GM23338 (cell line): ENCODE results near the gene NRIP1. TPM values are rescaled to one million over a fixed set of nuclear protein-coding genes. Genes with fewer than 3 reads are reported as not detected.

Experiments
- ATAC-seq: fragments of 200-7000 bp; cut with Tn5 transposase; 3 replicates; pipeline ENCODE4 v1.9.1; 2020
- DNase-seq: peaks from one replicate; pipeline ENCODE4 v3.0.0-alpha.2; 2015; ENCODE audit warnings: low spot score
- H2AFZ ChIP-seq: fragments of 200-600 bp; sonication (generic); 2 replicates; pipeline ENCODE4 v1.8.0; 2016; ENCODE audit warnings: antibody characterized with exemption, mild to moderate bottlenecking, moderate library complexity
- H3F3A ChIP-seq: fragments of 200-600 bp; sonication (generic); replicated peaks from 2 replicates; pipeline ENCODE4 v1.8.0; 2017; ENCODE audit warnings: antibody characterized with exemption, mixed run types, low read depth
- H3K27ac ChIP-seq: fragments of 200-600 bp; sonication (generic); 2 replicates; pipeline ENCODE4 v1.6.1; 2016; ENCODE audit warnings: low read depth
- H3K27me3 ChIP-seq: fragments of 200-600 bp; sonication (generic); 2 replicates; pipeline ENCODE4 v1.8.0; 2016; ENCODE audit warnings: mild to moderate bottlenecking, mixed run types, moderate library complexity; ENCODE audit not compliant: insufficient read depth
- H3K36me3 ChIP-seq: fragments of 200-600 bp; sonication (generic); 2 replicates; pipeline ENCODE4 v1.8.0; 2016; ENCODE audit warnings: mild to moderate bottlenecking; ENCODE audit not compliant: insufficient read depth
- H3K4me1 ChIP-seq: fragments of 200-600 bp; sonication (generic); 2 replicates; pipeline ENCODE4 v1.8.0; 2016; ENCODE audit warnings: mild to moderate bottlenecking, moderate library complexity; ENCODE audit not compliant: insufficient read depth
- H3K4me2 ChIP-seq: fragments of 200-600 bp; sonication (generic); 2 replicates; pipeline ENCODE4 v1.7.1; 2017; ENCODE audit warnings: mixed run types
- H3K4me3 ChIP-seq: fragments of 200-600 bp; sonication (generic); 2 replicates; pipeline ENCODE4 v1.6.1; 2016; ENCODE audit warnings: mixed run types
- H3K79me2 ChIP-seq: fragments of 200-600 bp; sonication (generic); replicated peaks from 2 replicates; pipeline ENCODE4 v1.8.0; 2017; ENCODE audit warnings: mild to moderate bottlenecking; ENCODE audit not compliant: insufficient read depth
- H3K9me2 ChIP-seq: fragments of 200-600 bp; sonication (generic); 2 replicates; pipeline ENCODE4 v1.8.0; 2017; ENCODE audit not compliant: insufficient read depth
- H4K20me1 ChIP-seq: fragments of 200-600 bp; sonication (generic); replicated peaks from 2 replicates; pipeline ENCODE4 v1.8.0; 2017; ENCODE audit warnings: mild to moderate bottlenecking; ENCODE audit not compliant: insufficient read depth
- H3K27ac Mint-ChIP-seq: 2 replicates; pipeline ENCODE4 v1.8.0; 2020; ENCODE audit warnings: inconsistent platforms, mild to moderate bottlenecking, moderate library complexity, mixed read lengths
- H3K27me3 Mint-ChIP-seq: 3 replicates; pipeline ENCODE4 v1.8.0; 2022; ENCODE audit warnings: low read depth, mild to moderate bottlenecking, moderate library complexity, mixed read lengths, inconsistent platforms; ENCODE audit not compliant: insufficient read depth, poor library complexity
- H3K36me3 Mint-ChIP-seq: 3 replicates; pipeline ENCODE4 v1.8.0; 2021; ENCODE audit warnings: low read depth, mild to moderate bottlenecking, inconsistent platforms, moderate library complexity, mixed read lengths
- H3K4me1 Mint-ChIP-seq: 3 replicates; pipeline ENCODE4 v1.8.0; 2020; ENCODE audit warnings: mild to moderate bottlenecking, inconsistent platforms, mixed read lengths
- H3K4me3 Mint-ChIP-seq: 3 replicates; pipeline ENCODE4 v1.8.0; 2021; ENCODE audit warnings: moderate library complexity, mild to moderate bottlenecking, inconsistent platforms, mixed read lengths
- H3K9me3 Mint-ChIP-seq: 3 replicates; pipeline ENCODE4 v1.8.0; 2020; ENCODE audit warnings: moderate library complexity, mild to moderate bottlenecking, inconsistent platforms, mixed read lengths
- EZH2 ChIP-seq: fragments of 200-600 bp; sonication (generic); IDR thresholded peaks from one replicate; pipeline ENCODE4 v1.8.0; 2017; ENCODE audit warnings: antibody characterized with exemption, mild to moderate bottlenecking, low read depth; ENCODE audit not compliant: unreplicated experiment
- POLR2AphosphoS5 ChIP-seq: IDR thresholded peaks from 2 replicates; pipeline ENCODE4 v1.6.1; 2016; ENCODE audit warnings: antibody characterized with exemption, low read depth
- ZNF114 ChIP-seq: fragments of 250-450 bp; sonication (Bioruptor Pico); IDR thresholded peaks from 2 replicates; pipeline ENCODE4 v1.5.0; 2020; ENCODE audit warnings: mild to moderate bottlenecking, moderate library complexity
- ZNF462 ChIP-seq: fragments of 250-450 bp; sonication (Bioruptor Pico); IDR thresholded peaks from 2 replicates; pipeline ENCODE4 v1.5.0; 2020; ENCODE audit warnings: mild to moderate bottlenecking, moderate library complexity
- polyA plus RNA-seq: library from polyadenylated mRNA; unstranded; fragments of >200 nt; fragmentation: Nextera tagmentation; extraction: Ambion mirVana; gene quantifications from 2 replicates; pipeline ENCODE4 v1.2.1, GENCODE V29; 2016
- total RNA-seq: library from RNA; depleted of rRNA; stranded (reverse); fragments of >200 nt; shearing (Covaris generic); gene quantifications from 2 replicates; pipeline ENCODE4 v1.2.3, GENCODE V29; 2014
- TF ChIP-seq, protein P1 (sequence below), 2 experiments: fragments of 200-600 bp in 1 of 2; sonication (generic) in 1 of 2; conservative IDR thresholded peaks; 2 replicates each; pipeline versions ENCODE4 v1.5.1 to v1.6.1; 2016 to 2017; ENCODE audit warnings: antibody characterized with exemption in 2 of 2, low read depth in 2 of 2, mild to moderate bottlenecking in 2 of 2, moderate library complexity in 1 of 2

The NRIP1 gene
- total and polyA plus RNA-seq, 2 experiments from 2014 or later = 3.0 to 9.0 TPM

- no peaks in the 10 kb centered on the region for H3K36me3 ChIP-seq
- no peak overlapping the region for H3K27ac ChIP-seq
- H3K9me3 Mint-ChIP-seq = no peaks in the 10 kb centered on the region
- ATAC-seq = no peak
- H3K4me1 Mint-ChIP-seq = peaks cover 14% of the 10 kb centered on the region
- H3K4me3 Mint-ChIP-seq = no peak overlapping the region
- no peak for DNase-seq
- no peaks in the 10 kb centered on the region for H3K9me2 ChIP-seq
- no peaks in the 10 kb centered on the region for H3K79me2 ChIP-seq
- no peaks in the 10 kb centered on the region for H3K27me3 ChIP-seq
- H3K4me3 ChIP-seq = no peak overlapping the region
- TF ChIP-seq EZH2 (no peak), ZNF462 (CRISPR knock-in tag) (no peak), ZNF114 (CRISPR knock-in tag) (no peak)
- TF ChIP-seq, protein P1, sequence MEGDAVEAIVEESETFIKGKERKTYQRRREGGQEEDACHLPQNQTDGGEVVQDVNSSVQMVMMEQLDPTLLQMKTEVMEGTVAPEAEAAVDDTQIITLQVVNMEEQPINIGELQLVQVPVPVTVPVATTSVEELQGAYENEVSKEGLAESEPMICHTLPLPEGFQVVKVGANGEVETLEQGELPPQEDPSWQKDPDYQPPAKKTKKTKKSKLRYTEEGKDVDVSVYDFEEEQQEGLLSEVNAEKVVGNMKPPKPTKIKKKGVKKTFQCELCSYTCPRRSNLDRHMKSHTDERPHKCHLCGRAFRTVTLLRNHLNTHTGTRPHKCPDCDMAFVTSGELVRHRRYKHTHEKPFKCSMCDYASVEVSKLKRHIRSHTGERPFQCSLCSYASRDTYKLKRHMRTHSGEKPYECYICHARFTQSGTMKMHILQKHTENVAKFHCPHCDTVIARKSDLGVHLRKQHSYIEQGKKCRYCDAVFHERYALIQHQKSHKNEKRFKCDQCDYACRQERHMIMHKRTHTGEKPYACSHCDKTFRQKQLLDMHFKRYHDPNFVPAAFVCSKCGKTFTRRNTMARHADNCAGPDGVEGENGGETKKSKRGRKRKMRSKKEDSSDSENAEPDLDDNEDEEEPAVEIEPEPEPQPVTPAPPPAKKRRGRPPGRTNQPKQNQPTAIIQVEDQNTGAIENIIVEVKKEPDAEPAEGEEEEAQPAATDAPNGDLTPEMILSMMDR (conservative IDR thresholded peaks at IDR 0.05; ENCODE audit: low read depth in 2 of 2) = no peak
- no peaks in the 10 kb centered on the region; the same call in 1 of the 2 replicates for H3K4me1 ChIP-seq
- no peaks in the 10 kb centered on the region for H3F3A ChIP-seq
- H3K4me2 ChIP-seq = no peak overlapping the region
- no peaks in the 10 kb centered on the region for H3K27me3 Mint-ChIP-seq
- H4K20me1 ChIP-seq = no peaks in the 10 kb centered on the region
- H3K27ac Mint-ChIP-seq = no peak overlapping the region
- no peak overlapping the region for H2AFZ ChIP-seq
- no peaks in the 10 kb centered on the region for H3K36me3 Mint-ChIP-seq
Measured at GRCh38 chr21:15098181-15098580, 33.4 kb upstream of the NRIP1 start.

- Histone ChIP-seq H3K36me3 (no peaks in the 10 kb centered on the region), H2AFZ (no peak overlapping the region), H3K79me2 (no peaks in the 10 kb centered on the region), H4K20me1 (no peaks in the 10 kb centered on the region), H3K4me3 (no peak overlapping the region), H3F3A (no peaks in the 10 kb centered on the region), H3K9me2 (no peaks in the 10 kb centered on the region), H3K27ac (no peak overlapping the region), H3K4me1 (no peaks in the 10 kb centered on the region; the same call in 1 of the 2 replicates), H3K27me3 (no peaks in the 10 kb centered on the region), H3K4me2 (no peak overlapping the region)
- no peaks in the 10 kb centered on the region for H3K9me3 Mint-ChIP-seq
- peaks cover 14% of the 10 kb centered on the region for H3K4me1 Mint-ChIP-seq
- DNase-seq (no peak), ATAC-seq (no peak)
- no peak overlapping the region for H3K27ac Mint-ChIP-seq
- TF ChIP-seq EZH2 (no peak), POLR2AphosphoS5 (no peak)
- H3K36me3 Mint-ChIP-seq = no peaks in the 10 kb centered on the region
- H3K4me3 Mint-ChIP-seq = no peak overlapping the region
- no peaks in the 10 kb centered on the region for H3K27me3 Mint-ChIP-seq
Measured at GRCh38 chr21:15097580-15097979, 32.8 kb upstream of the NRIP1 start.
